HepG2 (cell line): Measurements from ENCODE around the gene TNS4. TPM values are rescaled to one million over a fixed set of nuclear protein-coding genes. Genes with fewer than 3 reads are reported as not detected.

ENCODE experiments used
- CENPBD1 ChIP-seq: sonication (generic); formaldehyde crosslinking; IDR thresholded peaks from 2 replicates; pipeline ENCODE4 v1.8.0; 2022; ENCODE audit warnings: missing genetic modification reagents, low read depth, mild to moderate bottlenecking, borderline replicate concordance
- CTCF ChIP-seq: sonication (generic); formaldehyde crosslinking; IDR thresholded peaks from 2 replicates; pipeline ENCODE4 v1.5.0; 2020; ENCODE audit warnings: mild to moderate bottlenecking, missing genetic modification reagents, moderate library complexity
- E2F2 ChIP-seq: sonication (generic); formaldehyde crosslinking; IDR thresholded peaks from 2 replicates; pipeline ENCODE4 v1.4.0; 2020; ENCODE audit warnings: missing genetic modification reagents, borderline replicate concordance
- HNRNPLL ChIP-seq: fragments of 200-400 bp; formaldehyde crosslinking; IDR thresholded peaks from 2 replicates; pipeline ENCODE4 v1.6.1; 2017; ENCODE audit warnings: mild to moderate bottlenecking, low read depth, low read length; ENCODE audit not compliant: poor library complexity, severe bottlenecking
- KMT2B ChIP-seq: IDR thresholded peaks from 2 replicates; pipeline ENCODE4 v1.6.1; 2016; ENCODE audit warnings: missing genetic modification reagents, missing compliant biosample characterization
- MLLT10 ChIP-seq: sonication (generic); formaldehyde crosslinking; IDR thresholded peaks from 2 replicates; pipeline ENCODE4 v1.4.0; 2020; ENCODE audit warnings: missing genetic modification reagents
- NFE2L2 ChIP-seq: fragments of 150-350 bp; IDR thresholded peaks from 2 replicates; pipeline ENCODE4 v1.6.1; 2014; ENCODE audit warnings: low read length
- PAX8 ChIP-seq: sonication (generic); formaldehyde crosslinking; IDR thresholded peaks from 2 replicates; pipeline ENCODE4 v1.8.0; 2022; ENCODE audit warnings: mild to moderate bottlenecking, missing genetic modification reagents, borderline replicate concordance
- RCOR2 ChIP-seq: IDR thresholded peaks from 2 replicates; pipeline ENCODE4 v1.6.1; 2016; ENCODE audit warnings: missing biosample characterization, missing genetic modification reagents
- RXRA ChIP-seq: sonication (generic); formaldehyde crosslinking; IDR thresholded peaks from 2 replicates; pipeline ENCODE4 v1.5.1; 2020; ENCODE audit warnings: missing genetic modification reagents
- ZFP36L1 ChIP-seq: sonication (generic); formaldehyde crosslinking; IDR thresholded peaks from 2 replicates; pipeline ENCODE4 v1.8.0; 2022; ENCODE audit warnings: mild to moderate bottlenecking, missing genetic modification reagents, moderate library complexity
- ZNF136 ChIP-seq: sonication (generic); formaldehyde crosslinking; IDR thresholded peaks from 2 replicates; pipeline ENCODE4 v1.8.1; 2022; ENCODE audit warnings: low read depth, mild to moderate bottlenecking, moderate library complexity, missing genetic modification reagents
- ZNF17 ChIP-seq: sonication (generic); formaldehyde crosslinking; IDR thresholded peaks from 2 replicates; pipeline ENCODE4 v1.5.0; 2020; ENCODE audit warnings: mild to moderate bottlenecking, missing genetic modification reagents
- ZNF207 ChIP-seq: fragments of 450-650 bp; IDR thresholded peaks from 2 replicates; pipeline ENCODE4 v1.6.1; 2016; ENCODE audit warnings: antibody characterized with exemption, borderline replicate concordance
- ZNF572 ChIP-seq: sonication (generic); formaldehyde crosslinking; IDR thresholded peaks from 2 replicates; pipeline ENCODE4 v1.5.1; 2020; ENCODE audit warnings: mild to moderate bottlenecking, missing genetic modification reagents
- ZNF703 ChIP-seq: sonication (generic); formaldehyde crosslinking; IDR thresholded peaks from 2 replicates; pipeline ENCODE4 v1.5.1; 2020; ENCODE audit warnings: missing genetic modification reagents, mild to moderate bottlenecking, moderate library complexity, borderline replicate concordance
- ZNF788 ChIP-seq: sonication (generic); formaldehyde crosslinking; IDR thresholded peaks from 2 replicates; pipeline ENCODE4 v1.5.0; 2020; ENCODE audit warnings: mild to moderate bottlenecking, missing genetic modification reagents, borderline replicate concordance
- polyA plus RNA-seq, 8 experiments: library from polyadenylated mRNA; depleted of rRNA in 3 of 8; stranded (reverse) in 7 of 8; unstranded in 1 of 8; fragments of >200 nt; fragmentation: Illumina TruSeq in 4 of 8; extraction: Trizol in 4 of 8; gene quantifications; 2 replicates each; pipeline versions ENCODE4 v1.2.1 to v1.2.3, GENCODE V29; 2011 to 2016; ENCODE audit warnings: low read depth in 4 of 8, missing spikeins in 1 of 8, mixed read lengths in 1 of 8; ENCODE audit not compliant: insufficient read depth in 1 of 8
- total RNA-seq, 5 experiments: library from RNA; depleted of rRNA; stranded (reverse); fragments of >200 nt; fragmentation: Illumina TruSeq; extraction: Trizol; gene quantifications; 2 replicates each; pipeline ENCODE4 v1.2.3, GENCODE V29; 2016; ENCODE audit warnings: low read depth in 1 of 5
- TF ChIP-seq, protein P1 (sequence below): sonication (generic); formaldehyde crosslinking; conservative IDR thresholded peaks from 2 replicates; pipeline ENCODE4 v1.8.1; 2023; ENCODE audit warnings: missing genetic modification reagents
- TF ChIP-seq, protein P2 (sequence below): sonication (generic); formaldehyde crosslinking; IDR thresholded peaks from 2 replicates; pipeline ENCODE4 v1.8.1; 2023; ENCODE audit warnings: mild to moderate bottlenecking, missing genetic modification reagents
- TF ChIP-seq, protein P3 (sequence below): sonication (generic); formaldehyde crosslinking; conservative IDR thresholded peaks from 2 replicates; pipeline ENCODE4 v1.8.0; 2022; ENCODE audit warnings: low read depth, missing genetic modification reagents

Gene TNS4
- total and polyA plus RNA-seq, 2 of the 13 experiments (the other 11 are each of a cell fraction or from before 2014, with no cell fraction given) = 0.58 to 2.1 TPM

GRCh38 chr17:40443988-40444899 lies 57.2 kb downstream of the TNS4 start (continued):
- TF ChIP-seq CTCF (CRISPR knock-in tag) = no peak
- no peak for TF ChIP-seq RCOR2 (CRISPR knock-in tag)
- no peak for TF ChIP-seq RXRA
- 0 out of 2 replicates have a peak, but pooled peaks have one; percentile 28 for TF ChIP-seq PAX8
- TF ChIP-seq MLLT10 (CRISPR knock-in tag) = no peak
- TF ChIP-seq ZNF572 (CRISPR knock-in tag) = no peak
- no peak for TF ChIP-seq E2F2 (CRISPR knock-in tag)
- TF ChIP-seq ZNF788 = peak; percentile 30; the same call in 1 of the 2 replicates
- no peak for TF ChIP-seq NFE2L2
- no peak for TF ChIP-seq ZNF17 (CRISPR knock-in tag)
- no peak for TF ChIP-seq KMT2B (CRISPR knock-in tag)
- TF ChIP-seq ZFP36L1 = no peak; the same call in 1 of the 2 replicates
- TF ChIP-seq ZNF703 (CRISPR knock-in tag) = 0 out of 2 replicates have a peak, but pooled peaks have one; percentile 40
- no peak for TF ChIP-seq ZNF207
- no peak for TF ChIP-seq ZNF136 (CRISPR knock-in tag)
- TF ChIP-seq, protein P1, sequence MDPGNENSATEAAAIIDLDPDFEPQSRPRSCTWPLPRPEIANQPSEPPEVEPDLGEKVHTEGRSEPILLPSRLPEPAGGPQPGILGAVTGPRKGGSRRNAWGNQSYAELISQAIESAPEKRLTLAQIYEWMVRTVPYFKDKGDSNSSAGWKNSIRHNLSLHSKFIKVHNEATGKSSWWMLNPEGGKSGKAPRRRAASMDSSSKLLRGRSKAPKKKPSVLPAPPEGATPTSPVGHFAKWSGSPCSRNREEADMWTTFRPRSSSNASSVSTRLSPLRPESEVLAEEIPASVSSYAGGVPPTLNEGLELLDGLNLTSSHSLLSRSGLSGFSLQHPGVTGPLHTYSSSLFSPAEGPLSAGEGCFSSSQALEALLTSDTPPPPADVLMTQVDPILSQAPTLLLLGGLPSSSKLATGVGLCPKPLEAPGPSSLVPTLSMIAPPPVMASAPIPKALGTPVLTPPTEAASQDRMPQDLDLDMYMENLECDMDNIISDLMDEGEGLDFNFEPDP = no peak
- TF ChIP-seq, protein P2, sequence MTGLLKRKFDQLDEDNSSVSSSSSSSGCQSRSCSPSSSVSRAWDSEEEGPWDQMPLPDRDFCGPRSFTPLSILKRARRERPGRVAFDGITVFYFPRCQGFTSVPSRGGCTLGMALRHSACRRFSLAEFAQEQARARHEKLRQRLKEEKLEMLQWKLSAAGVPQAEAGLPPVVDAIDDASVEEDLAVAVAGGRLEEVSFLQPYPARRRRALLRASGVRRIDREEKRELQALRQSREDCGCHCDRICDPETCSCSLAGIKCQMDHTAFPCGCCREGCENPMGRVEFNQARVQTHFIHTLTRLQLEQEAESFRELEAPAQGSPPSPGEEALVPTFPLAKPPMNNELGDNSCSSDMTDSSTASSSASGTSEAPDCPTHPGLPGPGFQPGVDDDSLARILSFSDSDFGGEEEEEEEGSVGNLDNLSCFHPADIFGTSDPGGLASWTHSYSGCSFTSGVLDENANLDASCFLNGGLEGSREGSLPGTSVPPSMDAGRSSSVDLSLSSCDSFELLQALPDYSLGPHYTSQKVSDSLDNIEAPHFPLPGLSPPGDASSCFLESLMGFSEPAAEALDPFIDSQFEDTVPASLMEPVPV (CRISPR knock-in tag) = no peak; the same call in 1 of the 2 replicates
- peak; percentile 32 for TF ChIP-seq HNRNPLL
- no peak for TF ChIP-seq CENPBD1 (CRISPR knock-in tag)
- TF ChIP-seq, protein P3, sequence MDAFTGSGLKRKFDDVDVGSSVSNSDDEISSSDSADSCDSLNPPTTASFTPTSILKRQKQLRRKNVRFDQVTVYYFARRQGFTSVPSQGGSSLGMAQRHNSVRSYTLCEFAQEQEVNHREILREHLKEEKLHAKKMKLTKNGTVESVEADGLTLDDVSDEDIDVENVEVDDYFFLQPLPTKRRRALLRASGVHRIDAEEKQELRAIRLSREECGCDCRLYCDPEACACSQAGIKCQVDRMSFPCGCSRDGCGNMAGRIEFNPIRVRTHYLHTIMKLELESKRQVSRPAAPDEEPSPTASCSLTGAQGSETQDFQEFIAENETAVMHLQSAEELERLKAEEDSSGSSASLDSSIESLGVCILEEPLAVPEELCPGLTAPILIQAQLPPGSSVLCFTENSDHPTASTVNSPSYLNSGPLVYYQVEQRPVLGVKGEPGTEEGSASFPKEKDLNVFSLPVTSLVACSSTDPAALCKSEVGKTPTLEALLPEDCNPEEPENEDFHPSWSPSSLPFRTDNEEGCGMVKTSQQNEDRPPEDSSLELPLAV = no peak
